Mesenteric fat pad (tissue), 1 donor: ENCODE results near the gene BOC. TPM values are rescaled to one million over a fixed set of nuclear protein-coding genes. Genes with fewer than 3 reads are reported as not detected.

Experiments used
- DNase-seq: peaks from one replicate; pipeline ENCODE4 v3.0.0-alpha.2; 2020; ENCODE audit warnings: low spot score
- total RNA-seq: library from RNA; stranded (reverse); fragmentation: NEBNext Ultra II Directional; extraction: Animal tissue kit (Norgen Biotek cat#: 25700); gene quantifications from one replicate; pipeline ENCODE4 v1.2.1, GENCODE V29; 2021
- donor health status: DM: yes; HTN: yes; CAD: no.

The BOC gene
- total RNA-seq, 1 donor from 2014 or later = 37.3 TPM

GRCh38 chr3:113185194-113185835 is 26.0 kb upstream of the BOC start:
- DNase-seq = no peak

DNA sequence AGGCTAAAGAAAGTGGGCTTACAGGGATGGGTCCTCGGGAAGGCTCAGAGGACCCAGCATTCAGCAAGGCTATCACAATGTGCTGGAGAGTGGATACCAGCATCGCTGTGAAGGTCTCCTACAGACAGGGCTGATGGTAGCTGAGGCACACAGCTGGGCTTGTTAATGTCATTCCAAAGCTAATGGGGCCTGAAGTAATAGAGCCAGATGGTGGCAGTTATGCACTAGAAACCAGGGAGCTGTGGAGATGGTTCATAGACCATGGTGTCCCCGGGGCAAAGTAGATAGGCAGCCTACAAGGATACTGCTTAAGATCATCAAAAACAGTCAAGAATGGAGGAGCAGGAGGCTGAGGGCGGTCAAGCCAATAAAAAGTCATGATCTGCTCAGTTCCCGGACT is 24.8 kb upstream of the BOC start:
- no peak for DNase-seq

DNA sequence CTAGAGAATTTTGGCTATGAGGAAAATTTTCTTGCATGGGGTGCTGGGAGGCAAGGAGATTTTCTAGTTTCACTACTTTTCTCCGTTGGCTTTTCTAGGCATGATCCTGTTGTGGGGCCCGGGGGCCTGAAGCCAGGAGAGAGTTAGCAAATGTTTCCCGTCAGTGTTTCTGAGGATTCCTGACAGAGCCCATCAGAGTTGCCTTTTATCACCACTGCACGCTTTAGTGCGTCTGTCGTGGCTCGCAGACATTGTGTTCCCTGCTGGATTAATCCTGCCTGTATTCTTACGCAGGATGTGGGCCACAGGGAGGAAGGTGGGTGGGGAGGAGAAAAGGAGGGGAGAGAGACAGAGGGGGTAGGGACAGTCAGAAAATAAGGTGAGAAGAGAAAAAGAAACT is 18.1 kb upstream of the BOC start:
- no peak for DNase-seq

- DNase-seq = no peak
These were observed 17.6 kb upstream of the BOC start for GRCh38 chr3:113193719-113194118.

- DNase-seq = no peak
These were observed 16.4 kb upstream of the BOC start for GRCh38 chr3:113194823-113195401.

DNA sequence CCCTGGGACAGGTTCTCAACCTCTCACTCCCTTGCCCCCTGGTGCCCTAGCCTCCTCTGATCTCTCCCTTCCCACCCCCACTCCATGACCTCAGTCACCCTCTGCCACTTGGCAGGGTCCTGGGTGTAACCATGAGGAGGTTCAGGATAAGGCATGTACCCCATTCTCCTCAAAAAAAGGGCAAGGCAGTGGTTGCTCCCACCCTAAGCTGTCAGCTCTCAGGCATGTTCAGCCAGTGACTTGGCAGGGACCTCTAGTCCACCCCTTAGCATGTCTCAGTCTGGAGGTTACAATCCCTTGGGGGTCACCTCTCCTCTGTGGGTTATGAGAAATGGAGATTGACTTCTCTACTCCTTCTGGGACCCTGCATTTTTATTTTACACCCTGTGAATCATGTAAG is 11.0 kb upstream of the BOC start:
- no peak for DNase-seq

DNA sequence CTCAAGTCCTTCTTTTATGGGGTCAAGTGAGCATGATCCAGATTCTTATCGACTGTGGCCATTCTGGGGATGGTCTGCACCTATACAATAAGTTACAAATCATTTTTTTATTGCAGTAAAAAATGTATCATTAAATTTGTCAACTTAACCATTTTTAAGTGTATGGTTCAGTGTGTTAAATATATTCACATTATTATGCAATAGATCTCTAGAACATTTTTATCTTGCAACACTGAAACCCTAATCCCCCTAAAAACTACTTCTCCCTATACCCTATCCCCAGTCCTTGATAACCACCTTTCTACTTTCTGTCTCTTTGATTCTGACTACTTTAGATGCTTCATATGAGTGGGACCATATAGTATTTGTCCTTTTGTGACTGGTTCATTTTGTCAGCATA is 10.4 kb upstream of the BOC start:
- no peak for DNase-seq

- no peak for DNase-seq
These were observed 7.0 kb upstream of the BOC start for GRCh38 chr3:113204371-113204770.

DNA sequence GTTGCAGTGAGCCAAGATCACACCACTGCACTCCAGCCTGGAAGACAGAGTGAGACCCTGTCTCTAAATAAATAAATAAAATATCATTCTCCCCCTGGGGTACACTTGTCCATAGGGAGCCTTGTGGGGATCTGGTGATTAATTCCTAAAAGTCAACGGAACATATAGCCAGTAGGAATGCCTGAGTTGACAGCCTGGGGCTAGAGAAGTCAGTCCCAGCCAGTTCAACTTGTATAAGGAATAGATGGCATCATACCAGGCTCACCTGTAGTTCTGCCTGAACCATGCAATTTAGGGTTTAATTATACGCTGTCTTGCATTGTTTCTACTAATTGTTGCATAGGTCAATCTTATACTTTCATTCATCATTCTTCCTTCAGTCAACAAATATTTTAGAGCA is 5.9 kb upstream of the BOC start:
- no peak for DNase-seq

GRCh38 chr3:113210604-113211329 is 590 bp upstream of the BOC start:
- DNase-seq = no peak

GRCh38 chr3:113212150-113212843 is 940 bp downstream of the BOC start:
- no peak for DNase-seq

DNA sequence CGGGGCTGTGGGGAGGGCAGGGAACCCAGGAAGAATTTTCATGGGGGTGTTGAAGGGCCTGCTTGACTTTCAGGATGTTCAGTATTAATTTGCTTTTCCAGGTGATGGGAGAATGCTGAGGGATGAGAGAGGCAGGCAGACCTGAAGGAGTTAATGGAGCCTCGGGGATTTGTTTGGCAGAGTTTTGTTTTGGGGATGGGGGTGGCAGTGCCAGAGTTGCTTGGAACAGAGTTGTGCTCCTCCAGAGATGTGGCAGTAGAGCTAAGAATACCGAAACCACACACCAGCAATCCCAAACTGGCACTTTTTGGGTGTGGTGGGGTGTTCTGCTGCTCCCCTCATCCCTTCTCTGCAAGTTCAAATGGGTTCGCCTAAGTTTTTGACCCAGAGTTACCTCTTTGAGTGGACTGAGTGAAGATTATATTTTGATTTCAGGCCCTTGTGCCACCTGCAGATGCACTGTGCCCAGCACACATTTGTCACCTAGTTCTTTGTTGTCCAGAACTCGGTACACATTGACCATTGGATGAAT is 1.6 kb downstream of the BOC start:
- no peak for DNase-seq

- DNase-seq = no peak
These were observed 2.7 kb downstream of the BOC start for GRCh38 chr3:113213896-113214587.

GRCh38 chr3:113214917-113215595 is 3.7 kb downstream of the BOC start:
- DNase-seq = no peak

GRCh38 chr3:113216393-113216792 is 5.0 kb downstream of the BOC start:
- no peak for DNase-seq

- DNase-seq = no peak
These were observed 6.8 kb downstream of the BOC start for GRCh38 chr3:113218011-113218680.

DNA sequence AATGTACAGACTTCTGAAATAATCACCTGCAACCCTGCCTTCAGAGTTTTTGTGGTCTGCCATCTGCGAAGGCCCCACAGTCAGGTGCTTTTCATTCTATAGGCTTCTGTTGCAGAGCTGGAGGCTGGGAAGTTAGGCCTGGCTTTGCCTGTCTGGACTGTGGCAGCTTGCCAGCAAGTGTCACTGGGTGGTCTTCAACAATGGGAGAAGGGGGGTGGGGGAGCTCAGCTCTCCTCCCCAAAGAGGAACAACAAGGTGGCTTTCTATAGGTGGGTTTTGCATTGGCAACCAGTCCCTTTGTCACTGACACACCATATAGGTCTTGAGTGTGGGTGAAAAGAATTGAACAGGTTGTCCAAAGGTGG is 7.3 kb downstream of the BOC start:
- DNase-seq = no peak

- no peak for DNase-seq
These were observed 8.4 kb downstream of the BOC start for GRCh38 chr3:113219605-113220300.

- DNase-seq = no peak
These were observed 9.4 kb downstream of the BOC start for GRCh38 chr3:113220721-113221120.
